Glomerular visceral epithelial cell (primary cell): Measurements from ENCODE around the gene FOXD1.

Source experiments
- DNase-seq: peaks from one replicate; pipeline ENCODE4 v3.0.0-alpha.2; 2016; ENCODE audit errors: extremely low spot score

FOXD1 gene

GRCh38 chr5:73441378-73441777 lies 7.2 kb downstream of the FOXD1 start:
- DNase-seq = no peak

- no peak for DNase-seq
Observed at GRCh38 chr5:73440262-73440661, 8.3 kb downstream of the FOXD1 start.

GRCh38 chr5:73438645-73439470 lies 9.7 kb downstream of the FOXD1 start:
- no peak for DNase-seq

- DNase-seq = no peak
Observed at GRCh38 chr5:73437777-73438644, 10.6 kb downstream of the FOXD1 start.

GRCh38 chr5:73437101-73437776 lies 11.3 kb downstream of the FOXD1 start:
- peak; percentile 87 for DNase-seq

GRCh38 chr5:73436535-73437100 lies 12.0 kb downstream of the FOXD1 start:
- DNase-seq = peak; percentile 57

GRCh38 chr5:73435759-73436534 lies 12.6 kb downstream of the FOXD1 start:
- no peak for DNase-seq

- DNase-seq = no peak
Observed at GRCh38 chr5:73434907-73435306, 13.7 kb downstream of the FOXD1 start.

- no peak for DNase-seq
Observed at GRCh38 chr5:73434461-73434860, 14.1 kb downstream of the FOXD1 start.

- DNase-seq = no peak
Observed at GRCh38 chr5:73433982-73434342, 14.6 kb downstream of the FOXD1 start.

- DNase-seq = no peak
Observed at GRCh38 chr5:73433272-73433981, 15.2 kb downstream of the FOXD1 start.

GRCh38 chr5:73431204-73431851 lies 17.2 kb downstream of the FOXD1 start:
- no peak for DNase-seq

- DNase-seq = no peak
Observed at GRCh38 chr5:73426034-73426433, 22.5 kb downstream of the FOXD1 start.

GRCh38 chr5:73424556-73424977 lies 24.0 kb downstream of the FOXD1 start:
- DNase-seq = no peak

GRCh38 chr5:73422164-73422563 lies 26.4 kb downstream of the FOXD1 start:
- DNase-seq = no peak

- no peak for DNase-seq
Observed at GRCh38 chr5:73420666-73421065, 27.9 kb downstream of the FOXD1 start.

GRCh38 chr5:73419465-73420390 lies 28.8 kb downstream of the FOXD1 start:
- DNase-seq = no peak

GRCh38 chr5:73419117-73419464 lies 29.5 kb downstream of the FOXD1 start:
- no peak for DNase-seq

GRCh38 chr5:73418244-73418691 lies 30.3 kb downstream of the FOXD1 start:
- no peak for DNase-seq
